Measurements from ENCODE around the gene VPS51. TPM values are rescaled to one million over a fixed set of nuclear protein-coding genes. Genes with fewer than 3 reads are reported as not detected.
A peak's percentile ranks its signal among the peaks of the same experiment; 100 is the strongest.

VPS51 gene
- polyA plus RNA-seq, 1 donor (not counting 4 experiments of a cell fraction or from before 2014, with no cell fraction given) = 43.1 TPM

DNA sequence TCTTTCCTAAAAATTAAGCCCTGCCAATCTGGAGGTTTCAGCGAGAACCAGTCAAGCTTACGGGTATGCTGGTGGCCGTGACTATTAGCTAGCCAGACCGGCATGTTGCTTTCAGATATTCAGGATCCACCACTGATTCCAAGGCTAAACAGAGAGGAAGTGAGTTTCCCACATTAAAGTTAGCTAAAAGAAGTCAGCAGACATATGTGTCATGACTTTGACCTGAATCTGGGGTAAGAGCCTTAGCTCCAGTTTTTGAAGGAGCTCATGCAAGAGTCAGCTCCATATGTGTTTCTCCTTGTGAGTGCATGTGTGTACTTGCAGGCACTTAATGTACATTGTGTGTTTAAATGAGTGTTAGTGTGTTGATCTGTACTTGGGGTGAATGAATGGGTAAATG is 10.6 kb upstream of the VPS51 start:
- Histone ChIP-seq H3K9me3 (ENCODE audit: control insufficient read depth, low read depth, low read length) (no peaks in the 10 kb centered on the region), H3K79me2 (ENCODE audit: control insufficient read depth, insufficient read depth, low read length) (peaks cover 41% of the 10 kb centered on the region), H3K4me3 (ENCODE audit: control insufficient read depth in 2 of 3, extremely low read depth in 1 of 3, insufficient read depth in 2 of 3, low read depth in 1 of 3, low read length in 3 of 3) (no peak overlapping the region), H3K36me3 (ENCODE audit: control insufficient read depth in 2 of 2, extremely low read depth in 1 of 2, insufficient read depth in 2 of 2, low read length in 2 of 2) (peaks cover 19 to 32% of the 10 kb centered on the region in 2 experiments), H3K4me2 (ENCODE audit: control insufficient read depth, extremely low read depth, insufficient read depth, low read depth, low read length) (peak overlapping the region; percentile 69), H3K4me1 (ENCODE audit: control insufficient read depth, extremely low read depth, insufficient read depth, low read length) (peaks cover 26% of the 10 kb centered on the region), H3K9ac (ENCODE audit: control insufficient read depth, extremely low read depth, insufficient read depth, low read length) (no peak overlapping the region), H3K27me3 (ENCODE audit: control insufficient read depth, extremely low read depth, insufficient read depth, low read length) (no peaks in the 10 kb centered on the region), H4K20me1 (ENCODE audit: control insufficient read depth, extremely low read depth, insufficient read depth, low read length) (no peaks in the 10 kb centered on the region), H3K9me1 (ENCODE audit: control insufficient read depth, extremely low read depth, insufficient read depth, low read length) (no peaks in the 10 kb centered on the region), H2AFZ (ENCODE audit: control insufficient read depth, low read length) (no peak overlapping the region), H3K27ac (ENCODE audit: control insufficient read depth, insufficient read depth, low read length) (no peak overlapping the region)
- DNase-seq (ENCODE audit: low read depth, low spot score) (no peak), FAIRE-seq (no peak)
- TF ChIP-seq CTCF (optimal IDR thresholded peaks at IDR 0.05 in 1 of 3, IDR thresholded peaks at IDR 0.05 in 1 of 3, conservative IDR thresholded peaks at IDR 0.05 in 1 of 3; ENCODE audit: extremely low read depth in 1 of 3, insufficient read depth in 2 of 3, low read length in 3 of 3) (no peak), EZH2 (IDR thresholded peaks at IDR 0.05; ENCODE audit: low read length) (no peak)
- dilution Hi-C loops (cut with MboI; ENCODE audit: extremely low pct_ligation_motif_present, low sequenced_read_pairs) = no loop called here

GRCh38 chr11:65086809-65087208 is 9.2 kb upstream of the VPS51 start:
- DNase-seq (ENCODE audit: low read depth, low spot score) (no peak), FAIRE-seq (no peak)
- H3K9me1 ChIP-seq (ENCODE audit: control insufficient read depth, extremely low read depth, insufficient read depth, low read length) = no peaks in the 10 kb centered on the region
- TF ChIP-seq CTCF (optimal IDR thresholded peaks at IDR 0.05 in 1 of 3, IDR thresholded peaks at IDR 0.05 in 1 of 3, conservative IDR thresholded peaks at IDR 0.05 in 1 of 3; ENCODE audit: extremely low read depth in 1 of 3, insufficient read depth in 2 of 3, low read length in 3 of 3) (no peak), EZH2 (IDR thresholded peaks at IDR 0.05; ENCODE audit: low read length) (no peak)
- no peak overlapping the region for H2AFZ ChIP-seq (ENCODE audit: control insufficient read depth, low read length)
- H3K9me3 ChIP-seq (ENCODE audit: control insufficient read depth, low read depth, low read length) = no peaks in the 10 kb centered on the region
- no peaks in the 10 kb centered on the region for H3K27me3 ChIP-seq (ENCODE audit: control insufficient read depth, extremely low read depth, insufficient read depth, low read length)
- H3K4me1 ChIP-seq (ENCODE audit: control insufficient read depth, extremely low read depth, insufficient read depth, low read length) = peaks cover 19% of the 10 kb centered on the region
- no peak overlapping the region for H3K27ac ChIP-seq (ENCODE audit: control insufficient read depth, insufficient read depth, low read length)
- H3K36me3 ChIP-seq (ENCODE audit: control insufficient read depth in 2 of 2, extremely low read depth in 1 of 2, insufficient read depth in 2 of 2, low read length in 2 of 2) = peaks cover 19 to 28% of the 10 kb centered on the region in 2 experiments
- H3K9ac ChIP-seq (ENCODE audit: control insufficient read depth, extremely low read depth, insufficient read depth, low read length) = no peak overlapping the region
- no peaks in the 10 kb centered on the region for H4K20me1 ChIP-seq (ENCODE audit: control insufficient read depth, extremely low read depth, insufficient read depth, low read length)
- H3K4me3 ChIP-seq (ENCODE audit: control insufficient read depth in 2 of 3, extremely low read depth in 1 of 3, insufficient read depth in 2 of 3, low read depth in 1 of 3, low read length in 3 of 3) = no peak overlapping the region
- H3K4me2 ChIP-seq (ENCODE audit: control insufficient read depth, extremely low read depth, insufficient read depth, low read depth, low read length) = no peak overlapping the region
- peaks cover 33% of the 10 kb centered on the region for H3K79me2 ChIP-seq (ENCODE audit: control insufficient read depth, insufficient read depth, low read length)
- dilution Hi-C loops (cut with MboI; ENCODE audit: extremely low pct_ligation_motif_present, low sequenced_read_pairs) = no loop called here
